ENCODE results near the gene HOMER3. TPM values are rescaled to one million over a fixed set of nuclear protein-coding genes. Genes with fewer than 3 reads are reported as not detected.

The HOMER3 gene
- total RNA-seq, 4 donors from 2014 or later = 10.7 to 29.5 (median 18.6) TPM

DNA sequence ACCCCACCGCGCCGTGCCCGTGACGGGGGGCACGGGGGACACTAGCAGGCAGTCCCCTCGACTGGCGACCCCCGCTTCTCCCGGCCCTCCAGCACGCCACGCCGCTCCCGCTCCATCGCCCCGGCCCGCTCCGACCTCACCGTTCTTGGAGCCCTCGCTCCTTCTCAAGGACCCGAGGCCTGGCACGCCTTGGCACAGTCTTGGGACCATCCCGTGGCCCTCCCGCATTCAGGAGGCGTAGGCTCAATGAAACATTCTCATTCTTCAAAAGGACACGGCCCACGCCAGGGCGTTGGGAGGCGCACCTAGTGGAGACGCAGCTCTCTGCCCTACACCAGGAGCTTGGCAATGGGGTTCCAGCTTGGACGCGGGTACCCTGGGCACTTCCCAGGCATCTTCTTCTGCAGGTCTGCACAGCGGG is 44.6 kb downstream of the HOMER3 start:
- Histone ChIP-seq H3K36me3 (peaks cover 8 to 32% (median 14%) of the 10 kb centered on the region in 3 donors), H3K9me3 (no peaks in the 10 kb centered on the region), H3K27me3 (peaks cover 7 to 59% (median 14%) of the 10 kb centered on the region in 4 donors), H3K27ac (no peak overlapping the region), H3K4me3 (peak overlapping the region in 2 of 4 donors; percentile 45 to 62), H3K4me1 (peaks cover 10 to 32% (median 21%) of the 10 kb centered on the region in 3 donors)
- WGBS, 2 donors = 20 to 40% methylated on average over 1 to 2 of the region's 33 CpGs
- TF ChIP-seq, protein P1, sequence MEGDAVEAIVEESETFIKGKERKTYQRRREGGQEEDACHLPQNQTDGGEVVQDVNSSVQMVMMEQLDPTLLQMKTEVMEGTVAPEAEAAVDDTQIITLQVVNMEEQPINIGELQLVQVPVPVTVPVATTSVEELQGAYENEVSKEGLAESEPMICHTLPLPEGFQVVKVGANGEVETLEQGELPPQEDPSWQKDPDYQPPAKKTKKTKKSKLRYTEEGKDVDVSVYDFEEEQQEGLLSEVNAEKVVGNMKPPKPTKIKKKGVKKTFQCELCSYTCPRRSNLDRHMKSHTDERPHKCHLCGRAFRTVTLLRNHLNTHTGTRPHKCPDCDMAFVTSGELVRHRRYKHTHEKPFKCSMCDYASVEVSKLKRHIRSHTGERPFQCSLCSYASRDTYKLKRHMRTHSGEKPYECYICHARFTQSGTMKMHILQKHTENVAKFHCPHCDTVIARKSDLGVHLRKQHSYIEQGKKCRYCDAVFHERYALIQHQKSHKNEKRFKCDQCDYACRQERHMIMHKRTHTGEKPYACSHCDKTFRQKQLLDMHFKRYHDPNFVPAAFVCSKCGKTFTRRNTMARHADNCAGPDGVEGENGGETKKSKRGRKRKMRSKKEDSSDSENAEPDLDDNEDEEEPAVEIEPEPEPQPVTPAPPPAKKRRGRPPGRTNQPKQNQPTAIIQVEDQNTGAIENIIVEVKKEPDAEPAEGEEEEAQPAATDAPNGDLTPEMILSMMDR (IDR thresholded peaks at IDR 0.05) = peak in 1 of 6 experiments; percentile 12
- TF ChIP-seq POLR2A (IDR thresholded peaks at IDR 0.05) = no peak
- DNase-seq = no peak
- intact Hi-C loops (cut with DNase I) = no loop called here

DNA sequence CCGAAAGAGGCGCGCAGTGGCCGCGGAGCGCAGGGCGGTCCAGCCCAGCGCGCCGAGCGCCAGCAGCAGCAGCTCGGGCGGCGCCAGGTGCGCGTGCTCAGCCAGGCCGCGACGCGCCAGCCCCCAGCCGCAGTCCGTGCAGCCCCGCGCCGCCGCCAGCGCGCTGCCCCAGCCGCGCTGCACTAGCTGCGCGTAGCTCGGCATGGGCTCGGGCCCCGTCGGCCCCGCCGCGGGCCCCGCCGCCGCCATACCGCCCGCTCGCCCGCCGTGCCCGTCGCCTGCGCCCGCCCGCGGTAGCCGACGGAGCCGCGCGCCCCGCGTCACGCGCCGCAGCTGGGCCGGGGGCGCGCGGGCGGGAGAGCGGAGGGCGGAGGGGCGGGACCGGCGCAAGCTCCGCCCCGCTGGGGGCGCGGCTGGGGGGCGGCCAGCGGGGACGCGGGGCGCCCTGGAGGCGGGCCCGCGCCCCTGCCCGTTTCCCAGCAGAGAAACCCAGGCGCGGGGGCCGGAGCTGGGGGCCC is 45.1 kb downstream of the HOMER3 start, which contains the start of gene CERS1:
Gene CERS1, minus strand, starts transcription at position 335 of the 518 bp plus-strand sequence. Its CDS starts 86 bp downstream, at position 249.
- H3K4me3 ChIP-seq = peak within 1 kb of the TSS in 3 of 4 donors; percentile 31 to 62 (median 45)

DNA sequence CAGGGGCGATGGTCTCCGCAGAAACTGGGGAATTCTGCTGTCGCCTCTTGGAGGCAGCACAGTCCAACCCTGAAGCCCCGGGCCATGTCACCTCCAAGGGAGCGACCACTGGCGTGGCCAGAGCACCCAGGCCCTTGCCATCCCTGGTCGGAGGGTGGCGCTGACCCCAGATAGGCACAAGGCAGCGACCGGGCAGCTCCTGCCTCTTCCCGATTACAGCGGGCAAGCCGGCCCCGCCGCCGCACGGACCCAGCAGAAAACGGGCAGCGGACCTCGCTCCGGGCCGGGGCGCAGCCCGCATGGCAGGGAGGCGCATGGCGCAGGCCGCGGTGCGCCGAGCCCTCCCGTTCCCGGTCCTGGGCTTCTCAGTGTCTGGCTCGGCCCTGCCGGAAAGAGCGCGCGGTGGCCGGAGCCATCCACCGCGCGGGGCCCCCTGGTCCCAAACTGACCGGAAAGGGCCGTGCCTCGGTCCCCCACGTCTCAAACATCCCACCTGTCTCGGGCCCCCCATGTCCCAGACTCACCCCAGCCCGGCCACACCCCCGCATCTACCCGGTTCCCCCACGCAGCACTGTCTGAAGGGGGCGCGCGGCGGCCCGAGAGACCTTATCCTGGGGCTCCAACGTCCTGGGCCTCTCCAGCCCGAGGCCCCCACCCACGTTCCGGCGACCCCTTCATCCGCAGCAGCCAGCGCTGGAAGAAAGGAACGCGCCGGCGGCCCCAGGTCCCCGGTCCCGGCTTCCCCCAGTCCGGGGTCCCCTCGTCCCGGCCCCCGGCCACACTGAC is 45.8 kb downstream of the HOMER3 start:
- intact Hi-C loops (cut with DNase I) = no loop called here
- TF ChIP-seq, protein P1 (IDR thresholded peaks at IDR 0.05) = peak in 2 of 6 experiments; percentile 3 to 22
- no peak for TF ChIP-seq POLR2A (IDR thresholded peaks at IDR 0.05)
- H3K4me3 ChIP-seq = peak overlapping the region in 3 of 4 donors; percentile 31 to 62 (median 45)
- peaks cover 10 to 32% (median 21%) of the 10 kb centered on the region in 3 donors for H3K4me1 ChIP-seq
- WGBS, 2 donors = 0% methylated on average over 20 of the region's 72 CpGs; no CpG with 5 or more reads in 1 of the 2 donors
- DNase-seq = no peak
- peaks cover 8 to 20% (median 14%) of the 10 kb centered on the region in 3 donors for H3K36me3 ChIP-seq
- H3K27ac ChIP-seq = no peak overlapping the region
- H3K9me3 ChIP-seq = no peaks in the 10 kb centered on the region
- peaks cover 7 to 59% (median 14%) of the 10 kb centered on the region in 4 donors for H3K27me3 ChIP-seq

More for the DNA sequence above, 45.1 kb downstream of the HOMER3 start, which contains the start of gene CERS1:
- peaks cover 8 to 27% (median 14%) of the 10 kb centered on the region in 3 donors for H3K36me3 ChIP-seq
- no CpG with 5 or more reads among the region's 89 CpGs for WGBS, 2 donors
- no peaks in the 10 kb centered on the region for H3K9me3 ChIP-seq
- no peak for DNase-seq
- H3K27me3 ChIP-seq = peaks cover 7 to 59% (median 14%) of the 10 kb centered on the region in 4 donors
- TF ChIP-seq POLR2A (IDR thresholded peaks at IDR 0.05) = no peak
- TF ChIP-seq, protein P1 (IDR thresholded peaks at IDR 0.05) = no peak
- peaks cover 10 to 32% (median 21%) of the 10 kb centered on the region in 3 donors for H3K4me1 ChIP-seq
- no peak within 1 kb of the TSS for H3K27ac ChIP-seq
- intact Hi-C loops (cut with DNase I) = no loop called here

DNA sequence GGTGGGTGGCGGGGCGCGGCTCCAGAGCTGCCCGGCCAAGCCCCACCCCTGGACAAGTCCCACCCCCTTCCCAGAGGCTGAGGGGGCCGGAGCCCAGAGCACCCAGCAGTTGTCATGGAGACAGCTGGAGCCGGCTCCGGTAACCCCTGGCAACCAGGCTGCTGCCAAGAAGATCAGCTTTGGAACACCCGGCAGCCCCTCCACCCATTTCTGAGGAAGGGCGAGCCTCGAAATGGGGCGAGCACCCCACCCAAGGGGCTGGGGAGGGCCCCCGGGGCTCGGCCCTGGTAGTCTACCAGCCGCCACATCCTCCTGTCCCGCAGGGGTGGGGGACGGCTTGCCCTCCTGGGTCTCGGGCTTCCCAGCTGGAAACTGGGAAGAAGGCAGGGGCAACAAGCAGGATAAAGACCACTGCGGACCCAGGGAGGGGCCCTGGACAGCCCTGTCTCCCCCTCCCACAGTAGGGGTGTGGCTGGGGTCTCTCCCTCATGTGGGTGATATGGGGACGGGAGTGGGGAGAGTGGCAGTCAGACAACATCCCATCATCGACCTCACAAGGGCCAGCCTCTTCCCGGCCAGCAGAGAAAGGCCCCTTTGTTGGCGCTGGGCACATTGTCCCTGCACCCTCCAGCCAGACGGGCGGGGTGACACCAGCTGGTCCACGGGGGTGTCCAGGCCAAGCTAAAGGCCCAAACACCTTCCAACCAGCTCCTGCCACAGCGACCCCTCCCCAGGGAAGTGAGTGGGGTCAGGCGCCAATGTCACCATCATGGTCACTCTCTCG is 46.6 kb downstream of the HOMER3 start:
- TF ChIP-seq, protein P1 (IDR thresholded peaks at IDR 0.05) = no peak
- no peak for TF ChIP-seq POLR2A (IDR thresholded peaks at IDR 0.05)
- H3K27ac ChIP-seq = no peak overlapping the region
- intact Hi-C loops (cut with DNase I) = no loop called here
- H3K36me3 ChIP-seq = peaks cover 5 to 13% (median 8%) of the 10 kb centered on the region in 3 donors
- H3K27me3 ChIP-seq = peaks cover 7 to 59% (median 14%) of the 10 kb centered on the region in 4 donors
- 0 to 6% methylated on average over 3 to 6 of the region's 28 CpGs for WGBS, 2 donors
- H3K4me1 ChIP-seq = peaks cover 10 to 32% (median 21%) of the 10 kb centered on the region in 3 donors
- no peak for DNase-seq
- no peaks in the 10 kb centered on the region for H3K9me3 ChIP-seq
- peak overlapping the region in 3 of 4 donors; percentile 31 to 62 (median 45) for H3K4me3 ChIP-seq

Data from esophagus squamous epithelium (tissue), 5 donors.